PC-3 (cell line): Measurements from ENCODE around the gene RAB6B. TPM values are rescaled to one million over a fixed set of nuclear protein-coding genes. Genes with fewer than 3 reads are reported as not detected.

ENCODE experiments used
- ATAC-seq: fragments of 200-7000 bp; cut with Tn5 transposase; 2 replicates; pipeline ENCODE4 v1.9.1; 2020; ENCODE audit warnings: mild to moderate bottlenecking, moderate library complexity
- BruUV-seq: library from RNA; stranded (reverse); fragments of 400-500 nt; replicated peaks from 2 replicates; lab custom pipeline; 2021; lab: Mats Ljungman, UMichigan
- CTCF ChIA-PET: fragments of 300-600 bp; sonication (Branson Sonifier 250); formaldehyde crosslinking; loops from one replicate; lab custom pipeline; 2022; ENCODE audit warnings: antibody characterized with exemption; lab: Charles Lee
- POLR2A ChIA-PET: fragments of 300-600 bp; sonication (Branson Sonifier 250); formaldehyde crosslinking; loops from one replicate; lab custom pipeline; 2022; ENCODE audit warnings: antibody characterized with exemption; ENCODE audit not compliant: unreplicated experiment; lab: Charles Lee
- DNase-seq: peaks from one replicate; pipeline ENCODE4 v3.0.0-alpha.2; 2015
- H2AFZ ChIP-seq: fragments of 300-600 bp; sonication (generic); 2 replicates; pipeline ENCODE4 v1.6.0; 2016; ENCODE audit warnings: antibody characterized with exemption, low read length
- H3F3A ChIP-seq: fragments of 300-600 bp; sonication (generic); one replicate; pipeline ENCODE4 v1.6.0; 2017; ENCODE audit warnings: antibody characterized with exemption, low read length, control low read depth, mild to moderate bottlenecking; ENCODE audit not compliant: unreplicated experiment
- H3K27ac ChIP-seq: fragments of 300-600 bp; sonication (generic); 2 replicates; pipeline ENCODE4 v1.5.1; 2016; ENCODE audit warnings: mild to moderate bottlenecking, low read length
- H3K27me3 ChIP-seq: fragments of 300-600 bp; sonication (generic); 2 replicates; pipeline ENCODE4 v1.6.1; 2016; ENCODE audit warnings: low read length, mixed read lengths
- H3K36me3 ChIP-seq: fragments of 300-600 bp; sonication (generic); 2 replicates; pipeline ENCODE4 v1.6.1; 2016; ENCODE audit warnings: low read depth, mixed run types, low read length, mixed read lengths
- H3K4me1 ChIP-seq: fragments of 300-600 bp; sonication (generic); 2 replicates; pipeline ENCODE4 v1.5.1; 2016; ENCODE audit warnings: low read length; ENCODE audit not compliant: insufficient read depth
- H3K4me2 ChIP-seq: fragments of 300-600 bp; sonication (generic); 2 replicates; pipeline ENCODE4 v1.6.0; 2016; ENCODE audit warnings: low read length
- H3K4me3 ChIP-seq: fragments of 300-600 bp; sonication (generic); 2 replicates; pipeline ENCODE4 v1.5.1; 2016; ENCODE audit warnings: mild to moderate bottlenecking, low read length, mixed read lengths
- H3K79me2 ChIP-seq: fragments of 300-600 bp; sonication (generic); 2 replicates; pipeline ENCODE4 v1.6.1; 2017; ENCODE audit warnings: low read length, mixed read lengths
- H3K9ac ChIP-seq: fragments of 300-600 bp; sonication (generic); 2 replicates; pipeline ENCODE4 v1.6.0; 2016; ENCODE audit warnings: mild to moderate bottlenecking, low read length
- H3K9me2 ChIP-seq: fragments of 300-600 bp; sonication (generic); replicated peaks from 2 replicates; pipeline ENCODE4 v1.6.1; 2016; ENCODE audit warnings: mixed run types, low read length, mixed read lengths
- H3K9me3 ChIP-seq: fragments of 300-600 bp; sonication (generic); 2 replicates; pipeline ENCODE4 v1.6.1; 2016; ENCODE audit warnings: low read length, mixed read lengths
- H4K20me1 ChIP-seq: fragments of 300-600 bp; sonication (generic); 2 replicates; pipeline ENCODE4 v1.6.1; 2016; ENCODE audit warnings: low read length, mixed read lengths
- EZH2 ChIP-seq: fragments of 300-600 bp; sonication (generic); IDR thresholded peaks from one replicate; pipeline ENCODE4 v1.6.1; 2017; ENCODE audit warnings: antibody characterized with exemption, mild to moderate bottlenecking, low read length; ENCODE audit not compliant: unreplicated experiment
- EZH2phosphoT487 ChIP-seq: fragments of 300-600 bp; sonication (generic); IDR thresholded peaks from 2 replicates; pipeline ENCODE4 v1.6.1; 2018; ENCODE audit warnings: mild to moderate bottlenecking, antibody characterized with exemption, low read length, borderline replicate concordance
- intact Hi-C: fragments of 100-400 bp; cut with micrococcal nuclease; formaldehyde crosslinking; loops from 2 replicates; pipeline ENCODE4 v1.9.0; 2023
- total RNA-seq: library from RNA; depleted of rRNA; stranded (reverse); fragments of >200 nt; gene quantifications from 2 replicates; pipeline ENCODE4 v1.2.3, GENCODE V29; 2014
- TF ChIP-seq, protein P1 (sequence below): fragments of 300-600 bp; sonication (generic); conservative IDR thresholded peaks from 2 replicates; pipeline ENCODE4 v1.5.1; 2017; ENCODE audit warnings: antibody characterized with exemption, low read depth, mild to moderate bottlenecking, low read length

RAB6B gene
- total RNA-seq, 1 experiment from 2014 or later = 0.22 TPM

DNA sequence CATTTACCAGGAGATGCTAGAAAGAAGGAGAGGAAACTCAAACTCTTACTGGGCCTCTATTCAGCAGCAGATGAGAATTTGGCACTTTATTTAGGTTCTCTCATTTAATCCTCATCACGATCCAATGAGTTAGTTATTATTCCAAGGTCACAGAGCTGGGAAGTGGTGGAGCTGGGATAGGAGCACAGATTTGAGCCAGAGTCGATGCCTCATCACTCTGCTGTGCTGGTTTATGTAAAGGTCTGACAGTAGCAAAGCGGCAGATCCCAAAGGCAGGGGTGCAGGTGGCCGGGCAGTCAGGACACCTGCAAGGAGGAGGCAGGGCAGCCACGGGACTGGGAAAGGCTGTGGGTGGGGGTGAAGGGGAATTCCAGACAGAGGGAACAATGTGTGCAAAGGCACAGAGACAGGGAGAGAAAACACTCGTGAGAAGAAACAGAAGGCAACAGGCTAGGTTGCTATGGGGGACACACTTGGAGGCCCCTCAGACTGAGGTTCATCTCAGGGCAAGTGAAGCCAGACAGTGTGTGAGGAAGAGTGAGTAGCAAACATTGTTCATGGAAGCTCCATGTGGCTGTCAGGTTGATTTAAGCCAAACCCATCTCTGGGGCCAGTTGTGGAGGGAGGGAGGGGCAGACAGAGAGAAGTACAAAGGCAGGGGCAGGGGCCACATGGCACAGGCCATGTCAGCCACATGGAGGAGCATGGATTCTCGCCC is 26.8 kb downstream of the RAB6B start:
- no peaks in the 10 kb centered on the region for H3F3A ChIP-seq
- intact Hi-C loops = no loop called here
- no peak overlapping the region for H3K27ac ChIP-seq
- H3K27me3 ChIP-seq = no peaks in the 10 kb centered on the region
- no peak overlapping the region for H3K9ac ChIP-seq
- ChIA-PET POLR2A (no interaction called here), CTCF (no interaction called here)
- BruUV-seq = no TSS peak
- H3K9me2 ChIP-seq = no peaks in the 10 kb centered on the region
- H3K36me3 ChIP-seq = no peaks in the 10 kb centered on the region
- H2AFZ ChIP-seq = no peak overlapping the region
- no peak for ATAC-seq
- DNase-seq = no peak
- H3K79me2 ChIP-seq = no peaks in the 10 kb centered on the region
- no peak for TF ChIP-seq EZH2phosphoT487
- TF ChIP-seq, protein P1, sequence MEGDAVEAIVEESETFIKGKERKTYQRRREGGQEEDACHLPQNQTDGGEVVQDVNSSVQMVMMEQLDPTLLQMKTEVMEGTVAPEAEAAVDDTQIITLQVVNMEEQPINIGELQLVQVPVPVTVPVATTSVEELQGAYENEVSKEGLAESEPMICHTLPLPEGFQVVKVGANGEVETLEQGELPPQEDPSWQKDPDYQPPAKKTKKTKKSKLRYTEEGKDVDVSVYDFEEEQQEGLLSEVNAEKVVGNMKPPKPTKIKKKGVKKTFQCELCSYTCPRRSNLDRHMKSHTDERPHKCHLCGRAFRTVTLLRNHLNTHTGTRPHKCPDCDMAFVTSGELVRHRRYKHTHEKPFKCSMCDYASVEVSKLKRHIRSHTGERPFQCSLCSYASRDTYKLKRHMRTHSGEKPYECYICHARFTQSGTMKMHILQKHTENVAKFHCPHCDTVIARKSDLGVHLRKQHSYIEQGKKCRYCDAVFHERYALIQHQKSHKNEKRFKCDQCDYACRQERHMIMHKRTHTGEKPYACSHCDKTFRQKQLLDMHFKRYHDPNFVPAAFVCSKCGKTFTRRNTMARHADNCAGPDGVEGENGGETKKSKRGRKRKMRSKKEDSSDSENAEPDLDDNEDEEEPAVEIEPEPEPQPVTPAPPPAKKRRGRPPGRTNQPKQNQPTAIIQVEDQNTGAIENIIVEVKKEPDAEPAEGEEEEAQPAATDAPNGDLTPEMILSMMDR = no peak
- no peak for TF ChIP-seq EZH2
- H3K4me2 ChIP-seq = no peak overlapping the region
- H3K4me1 ChIP-seq = no peaks in the 10 kb centered on the region
- H4K20me1 ChIP-seq = no peaks in the 10 kb centered on the region
- no peaks in the 10 kb centered on the region for H3K9me3 ChIP-seq
- H3K4me3 ChIP-seq = no peak overlapping the region

DNA sequence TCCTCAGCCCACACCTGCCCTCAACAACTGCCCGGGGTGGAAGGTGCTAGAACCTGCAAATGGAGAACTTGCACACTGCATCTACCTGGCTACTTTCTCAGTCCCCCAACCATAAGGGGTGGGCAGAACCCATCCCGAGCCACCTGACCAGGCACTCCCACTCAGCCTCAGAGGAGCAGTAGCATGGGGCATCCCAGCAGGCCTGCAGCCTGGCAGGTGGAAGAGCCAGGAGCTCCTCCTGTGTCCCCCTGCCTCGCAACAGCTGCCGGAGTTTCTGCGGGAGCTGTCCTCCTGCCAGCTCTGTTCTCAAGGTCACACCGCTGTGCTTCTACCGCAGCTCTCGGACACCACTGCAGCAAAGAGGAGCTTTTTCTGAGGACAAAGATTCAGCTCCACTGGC is 27.5 kb downstream of the RAB6B start:
- H3K9me3 ChIP-seq = no peaks in the 10 kb centered on the region
- no peaks in the 10 kb centered on the region for H3F3A ChIP-seq
- H3K27me3 ChIP-seq = no peaks in the 10 kb centered on the region
- no peak overlapping the region for H2AFZ ChIP-seq
- ChIA-PET CTCF (no interaction called here), POLR2A (no interaction called here)
- TF ChIP-seq EZH2phosphoT487 = no peak
- TF ChIP-seq EZH2 = no peak
- TF ChIP-seq, protein P1 = no peak
- no peak for DNase-seq
- intact Hi-C loops = no loop called here
- H3K9me2 ChIP-seq = no peaks in the 10 kb centered on the region
- no peaks in the 10 kb centered on the region for H3K36me3 ChIP-seq
- H3K4me2 ChIP-seq = no peak overlapping the region
- H3K4me1 ChIP-seq = no peaks in the 10 kb centered on the region
- no TSS peak for BruUV-seq
- ATAC-seq = no peak
- no peak overlapping the region for H3K9ac ChIP-seq
- H3K27ac ChIP-seq = no peak overlapping the region
- no peaks in the 10 kb centered on the region for H4K20me1 ChIP-seq
- no peak overlapping the region for H3K4me3 ChIP-seq
- H3K79me2 ChIP-seq = no peaks in the 10 kb centered on the region

DNA sequence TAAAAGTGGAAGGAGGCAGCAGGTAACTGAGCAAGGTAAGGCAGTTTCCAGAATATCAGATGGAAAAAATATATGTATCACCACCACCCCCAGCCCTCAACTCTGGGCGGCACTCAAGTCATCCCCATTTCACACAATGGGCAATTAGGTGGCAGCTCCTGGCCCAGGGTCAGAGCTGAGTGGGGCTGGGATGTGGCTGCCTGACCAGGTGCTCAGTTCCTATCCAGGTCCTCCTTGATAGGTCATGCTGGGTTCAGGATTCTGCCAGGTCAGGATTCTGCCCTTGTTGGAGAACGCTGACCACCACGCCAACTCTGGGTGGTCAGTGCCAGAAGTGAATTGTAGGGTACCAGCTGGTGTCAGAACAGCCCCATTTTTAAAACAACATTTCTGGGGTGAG is 29.5 kb downstream of the RAB6B start:
- Histone ChIP-seq H3K4me3 (no peak overlapping the region), H3K4me2 (no peak overlapping the region), H3K36me3 (no peaks in the 10 kb centered on the region), H3K27ac (no peak overlapping the region), H3K4me1 (no peaks in the 10 kb centered on the region), H3K9ac (no peak overlapping the region), H3K79me2 (no peaks in the 10 kb centered on the region), H3K9me3 (no peaks in the 10 kb centered on the region), H3K9me2 (no peaks in the 10 kb centered on the region), H3K27me3 (no peaks in the 10 kb centered on the region), H4K20me1 (no peaks in the 10 kb centered on the region), H3F3A (no peaks in the 10 kb centered on the region), H2AFZ (no peak overlapping the region)
- ATAC-seq (no peak), DNase-seq (no peak)
- CTCF ChIA-PET = no interaction called here
- POLR2A ChIA-PET = no interaction called here
- TF ChIP-seq EZH2 (no peak), EZH2phosphoT487 (no peak)
- TF ChIP-seq, protein P1 = no peak
- no TSS peak for BruUV-seq
- intact Hi-C loops = no loop called here
